D341Med (cell line): ENCODE measurements around the gene CS.
"Not testable (repeated sequence)": the region's sequence is repeated elsewhere in the genome, so short reads cannot be mapped to it uniquely, and the experiment has no call there.

ENCODE experiments used
- DNase-seq: peaks from one replicate; pipeline ENCODE4 v3.0.0; 2012; ENCODE audit warnings: low spot score

Gene CS

GRCh38 chr12:56321027-56321426, 20.9 kb upstream of the CS start:
- no peak for DNase-seq

- DNase-seq = no peak
Observed at GRCh38 chr12:56317675-56318074, 17.5 kb upstream of the CS start.

DNA sequence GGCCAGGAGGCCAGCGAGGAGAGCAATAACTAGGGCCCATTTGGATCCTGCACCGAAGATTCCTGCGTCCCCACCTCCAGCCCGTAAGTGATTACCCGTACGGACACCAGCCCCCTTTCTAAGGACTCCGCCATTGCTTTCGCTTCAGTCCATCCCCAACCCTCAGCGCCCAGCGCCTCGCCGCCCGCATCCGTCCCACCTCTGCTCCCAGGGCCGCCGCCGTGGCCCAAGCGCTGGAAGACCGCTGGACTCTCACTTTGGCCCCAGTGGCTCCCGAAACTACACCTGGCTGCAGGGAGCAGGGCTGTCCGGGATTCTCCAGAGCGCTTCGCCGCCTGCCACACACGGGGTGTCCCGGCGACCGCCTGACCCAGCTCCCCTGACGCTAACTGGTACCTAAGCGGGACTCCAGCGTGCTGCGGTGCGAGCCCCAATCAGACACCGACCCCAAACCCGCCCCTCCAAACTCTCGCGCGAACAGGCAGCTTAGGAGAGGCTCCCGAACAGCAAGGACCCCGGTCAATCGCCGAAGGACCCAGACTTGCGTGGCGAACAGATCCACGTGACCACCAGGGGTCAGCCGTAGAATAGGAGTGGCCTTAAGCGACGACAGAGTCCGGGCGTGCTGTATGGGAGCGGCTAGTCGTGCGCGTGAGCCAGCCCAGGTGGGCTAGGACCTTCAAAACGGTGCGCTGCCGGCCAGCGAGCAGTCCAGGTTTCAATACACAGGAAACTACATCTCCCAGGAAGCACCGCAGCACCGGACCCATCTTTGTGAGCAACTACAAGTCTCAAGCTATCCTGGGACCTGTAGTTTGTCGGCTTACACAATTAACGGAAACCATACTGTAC, 15.7 kb upstream of the CS start, which contains the start of gene CNPY2:
Gene CNPY2 (minus strand): TSS at position 367 of the 852 bp plus-strand sequence. CDS start 771 bp downstream, outside the sequence.
- peak; percentile 96 for DNase-seq

DNA sequence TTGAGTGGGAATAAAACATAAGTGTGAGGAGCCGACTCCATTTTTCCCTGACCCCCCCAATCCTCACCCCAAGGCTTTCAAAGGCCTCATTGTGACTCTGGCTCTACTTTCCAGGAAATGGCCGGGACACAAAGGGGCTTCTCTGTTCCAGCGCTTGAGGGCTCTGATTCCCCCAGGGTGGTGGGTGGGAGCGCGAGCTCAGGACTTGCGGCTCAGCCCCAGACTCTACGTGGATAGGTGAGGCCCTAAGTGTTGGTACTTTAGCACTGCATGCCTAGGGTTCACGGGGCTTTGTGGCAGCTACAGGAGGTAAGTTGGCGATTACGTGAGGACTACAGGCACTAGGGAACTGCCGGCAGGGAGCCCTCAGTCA, 15.1 kb upstream of the CS start:
- DNase-seq = peak; percentile 45

DNA sequence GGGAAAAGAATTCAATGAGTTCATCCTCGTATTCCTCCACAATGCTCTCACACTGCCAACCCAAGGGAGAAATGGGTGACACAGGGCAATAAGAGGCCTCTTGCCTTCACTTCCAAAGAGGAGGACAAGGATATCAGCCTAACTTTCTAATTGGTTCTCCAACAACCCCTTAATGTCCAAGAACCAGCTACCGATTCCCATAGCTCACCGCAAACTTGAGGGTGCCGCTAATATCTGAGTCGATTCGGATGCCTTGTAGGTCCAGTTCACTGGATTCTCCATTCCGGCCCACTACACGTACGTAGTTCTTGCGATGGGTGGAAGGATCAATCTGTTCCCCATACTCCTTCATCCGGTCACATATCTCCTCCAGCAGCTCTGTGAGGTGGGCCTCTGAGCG, 10.9 kb upstream of the CS start:
- no peak for DNase-seq

GRCh38 chr12:56308714-56309113, 8.6 kb upstream of the CS start:
- DNase-seq = no peak

DNA sequence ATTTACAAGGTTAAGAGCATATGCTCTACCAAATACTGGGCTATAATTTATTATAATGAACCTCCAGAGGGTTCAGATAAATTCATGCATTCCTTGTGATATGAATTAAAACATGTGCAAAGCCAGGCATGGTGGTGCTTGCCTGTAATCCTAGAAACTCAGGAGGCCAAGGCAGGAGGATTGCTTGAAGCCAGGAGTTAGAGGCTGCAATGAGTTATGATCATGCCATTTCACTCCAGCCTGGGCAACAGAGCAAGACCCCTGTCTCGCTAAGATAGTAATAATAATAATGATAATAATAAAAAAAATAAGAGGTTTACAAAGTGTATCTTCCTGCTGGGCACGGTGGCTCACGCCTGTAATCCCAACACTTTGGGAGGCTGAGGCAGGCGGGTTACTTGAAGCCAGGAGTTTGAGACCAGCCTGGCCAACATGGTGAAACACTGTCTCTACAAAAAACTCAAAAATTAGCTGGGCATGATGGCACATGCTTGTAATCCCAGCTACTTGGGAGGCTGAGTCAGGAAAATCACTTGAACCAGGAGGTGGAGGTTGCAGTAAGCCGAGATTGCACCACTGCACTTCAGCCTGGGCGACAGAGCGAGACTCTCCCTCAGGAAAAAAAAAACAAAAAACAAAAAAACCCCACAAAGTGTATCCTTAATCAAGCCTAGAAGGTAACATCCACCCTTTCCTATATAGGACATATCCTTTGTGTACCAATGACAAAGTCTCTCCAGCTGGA, 7.3 kb upstream of the CS start:
- DNase-seq = no peak

GRCh38 chr12:56304872-56305590, 4.9 kb upstream of the CS start:
- no peak for DNase-seq

DNA sequence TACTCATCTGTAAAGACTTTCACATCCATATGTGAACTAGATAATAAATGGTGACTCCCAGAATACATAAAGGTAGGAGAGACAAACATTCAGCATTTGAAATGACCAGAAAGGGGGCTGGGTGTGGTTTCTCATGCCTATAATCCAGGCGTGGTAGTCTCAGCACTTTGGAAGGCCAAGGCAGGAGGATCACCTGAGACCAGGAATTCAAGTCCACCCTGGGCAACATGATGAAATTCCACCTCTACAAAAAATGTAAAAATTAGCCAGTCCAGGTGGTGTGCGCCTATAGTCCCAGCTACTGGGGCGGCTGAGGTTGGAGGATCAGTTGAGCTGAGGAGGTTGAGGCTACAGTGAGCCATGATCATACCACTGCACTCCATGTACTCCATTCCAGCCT, 4.1 kb upstream of the CS start:
- DNase-seq = no peak

DNA sequence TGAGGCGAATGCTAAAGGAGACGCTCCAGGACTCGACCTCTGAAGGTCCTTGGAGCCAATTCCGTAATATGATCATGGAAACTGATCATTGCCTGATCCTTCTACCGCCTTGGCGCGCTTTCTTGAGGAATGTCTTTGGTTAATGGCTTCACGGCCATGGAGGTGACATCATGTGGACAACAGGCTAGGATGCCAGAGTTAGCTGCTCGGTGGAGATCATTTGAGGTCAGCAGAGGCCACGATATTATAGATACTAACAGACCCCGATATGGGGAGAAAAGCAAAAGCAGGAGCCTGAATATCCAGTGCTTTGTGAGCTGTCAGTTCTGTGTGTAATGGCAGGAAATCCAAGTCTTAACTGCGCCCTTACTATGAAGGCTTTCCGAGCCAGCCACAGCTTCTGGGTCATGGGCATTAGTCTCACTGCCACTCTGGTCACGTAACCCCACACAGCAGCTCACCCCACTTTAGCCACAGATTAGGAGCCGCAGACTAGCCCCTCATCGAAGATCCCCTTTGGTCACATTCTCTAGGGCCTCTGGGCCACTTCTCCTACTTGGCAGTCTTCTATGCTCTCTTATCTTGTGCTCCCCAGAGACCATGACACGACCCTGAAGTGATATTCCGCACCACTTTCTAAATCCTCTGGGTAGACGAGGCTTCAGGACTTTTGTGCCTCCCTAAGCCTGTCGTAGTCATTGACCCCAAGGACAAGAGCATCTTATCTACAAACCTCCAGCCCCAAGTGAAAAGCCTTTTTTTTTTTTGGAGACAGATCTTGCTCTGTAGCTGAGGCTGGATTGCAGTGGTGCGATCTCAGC, 724 bp upstream of the CS start:
- no peak for DNase-seq

- DNase-seq = no peak
Observed at GRCh38 chr12:56299308-56299852, 750 bp downstream of the CS start.

DNA sequence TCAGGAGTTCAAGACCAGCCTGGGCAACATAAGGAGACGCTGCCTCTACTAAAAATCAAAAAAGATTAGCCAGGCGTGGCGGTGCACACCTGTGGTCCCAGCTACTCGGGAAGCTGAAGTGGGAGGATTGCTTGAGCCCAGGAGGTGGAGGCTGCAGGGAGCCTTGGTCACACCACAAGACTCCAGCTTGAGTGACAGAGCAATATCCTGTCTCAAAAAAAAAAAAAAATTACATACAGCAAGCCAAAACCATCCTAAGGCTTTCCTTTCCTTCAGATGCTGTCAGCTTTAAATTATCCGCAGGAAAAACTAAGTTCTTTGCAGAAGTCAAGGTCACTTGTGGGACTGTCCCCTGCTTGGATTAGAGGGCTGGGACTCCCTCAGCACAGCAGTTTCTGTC, 1.3 kb downstream of the CS start:
- no peak for DNase-seq

DNA sequence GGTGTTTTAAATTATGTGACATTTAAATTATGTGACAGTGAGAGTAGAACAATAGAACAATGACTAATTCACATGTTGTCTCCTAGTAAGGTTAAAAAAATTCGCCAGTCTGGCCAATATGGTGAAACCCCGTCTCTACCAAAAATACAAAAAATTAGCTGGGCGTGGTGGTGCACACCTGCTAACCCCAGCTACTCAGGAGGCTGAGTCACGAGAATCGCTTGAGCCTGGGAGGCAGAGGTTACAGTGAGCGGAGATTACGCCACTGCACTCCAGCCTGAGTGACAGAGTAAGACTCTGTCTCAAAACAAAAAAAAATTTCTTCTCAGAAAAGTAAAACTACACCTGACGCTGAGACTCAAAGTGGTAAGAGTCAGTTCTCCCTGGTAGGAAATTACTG, 2.7 kb downstream of the CS start:
- DNase-seq = no peak

DNA sequence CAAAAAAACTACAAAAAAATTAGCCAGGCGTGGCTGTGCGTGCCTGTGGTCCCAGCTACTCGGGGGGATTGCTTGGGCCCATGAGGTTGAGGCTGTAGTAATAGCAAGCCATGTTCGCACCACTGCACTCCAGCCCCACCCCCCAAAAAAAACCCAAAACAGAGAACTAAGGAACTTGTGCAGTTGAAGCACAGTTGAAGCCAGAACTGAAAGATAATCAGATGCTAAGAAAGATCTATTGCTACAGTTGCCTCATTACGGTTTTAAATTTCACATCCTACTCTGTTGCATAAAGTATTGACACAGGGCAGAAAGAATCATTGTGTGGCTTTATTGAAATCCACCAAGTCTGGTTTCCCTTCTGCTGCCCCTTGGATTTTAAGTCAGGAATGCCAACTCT, 3.8 kb downstream of the CS start:
- no peak for DNase-seq

GRCh38 chr12:56293795-56294194, 6.3 kb downstream of the CS start:
- DNase-seq = no peak

- no peak for DNase-seq
Observed at GRCh38 chr12:56288705-56289387, 11.3 kb downstream of the CS start.

DNA sequence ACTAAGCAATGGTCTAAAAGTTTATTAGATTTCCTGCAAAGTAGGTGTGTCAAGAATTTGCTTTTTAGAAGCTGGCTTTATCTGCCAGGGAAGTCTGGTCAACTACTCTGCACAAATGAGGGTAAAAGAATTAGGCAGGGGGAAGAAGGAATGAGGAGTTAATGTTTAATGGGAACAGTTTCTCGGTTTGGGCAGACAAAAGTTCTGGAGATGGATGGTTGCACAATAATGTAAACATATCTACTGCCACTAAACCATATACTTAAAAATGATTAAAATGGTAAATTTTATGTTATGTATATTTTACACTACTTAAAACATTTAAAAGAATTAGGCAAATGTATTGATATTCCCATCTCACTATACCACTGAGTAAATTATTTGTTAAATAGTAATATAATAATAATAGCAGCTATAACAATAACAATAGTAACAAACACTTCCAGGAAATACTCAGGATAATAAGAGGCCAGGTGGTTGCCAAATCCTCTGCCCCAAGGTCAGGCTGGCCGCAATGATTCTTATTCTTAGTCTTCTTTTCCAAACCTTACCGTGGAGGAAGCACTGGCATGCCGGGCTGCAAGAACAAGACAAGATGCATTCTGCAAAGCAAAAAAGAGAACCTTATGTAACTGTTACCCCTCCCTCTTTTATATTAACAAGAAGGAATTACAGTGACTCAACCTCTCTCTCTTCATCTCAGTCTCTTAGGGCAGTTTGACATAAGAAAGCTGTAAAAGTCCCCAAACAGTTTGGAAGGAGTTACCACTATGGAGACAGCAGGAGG, 13.9 kb downstream of the CS start:
- no peak for DNase-seq

- DNase-seq = not testable (repeated sequence)
Observed at GRCh38 chr12:56284263-56284662, 15.9 kb downstream of the CS start.

GRCh38 chr12:56282579-56282978, 17.6 kb downstream of the CS start:
- no peak for DNase-seq

DNA sequence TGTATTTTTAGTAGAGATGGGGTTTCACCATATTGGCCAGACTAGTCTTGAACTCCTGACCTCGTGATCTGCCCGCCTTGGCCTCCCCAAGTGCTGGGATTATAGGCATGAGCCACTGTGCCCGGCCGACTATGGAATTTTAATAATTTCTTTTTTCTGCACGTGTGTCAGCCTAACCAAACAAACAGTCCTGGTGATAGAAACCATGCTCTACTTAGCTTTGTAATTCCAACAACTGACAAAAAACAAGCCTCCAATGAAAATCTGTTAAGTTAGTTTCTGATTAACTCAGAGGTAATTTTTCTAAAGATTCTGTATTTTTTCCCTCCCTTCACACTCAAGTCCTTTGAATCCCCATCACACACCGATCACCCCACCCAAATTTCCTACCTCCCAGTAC, 18.1 kb downstream of the CS start:
- no peak for DNase-seq
